Right renal cortex interstitium (tissue), 3 donors: ENCODE measurements around the gene PNMA8B. TPM values are rescaled to one million over a fixed set of nuclear protein-coding genes. Genes with fewer than 3 reads are reported as not detected.
A peak's percentile ranks its signal among the peaks of the same experiment; 100 is the strongest.
"Not testable (repeated sequence)": the region's sequence is repeated elsewhere in the genome, so short reads cannot be mapped to it uniquely, and the experiment has no call there.

Experiments
- DNase-seq, 3 donors: peaks; one replicate each; pipeline ENCODE4 v3.0.0-alpha.2; 2013; ENCODE audit warnings: low read depth in 3 of 3, low spot score in 2 of 3
- polyA plus RNA-seq, 3 donors: library from polyadenylated mRNA; unstranded; fragments of 120-200 nt; gene quantifications; one replicate each; pipeline ENCODE4 v1.2.1, GENCODE V29; 2013; ENCODE audit not compliant: insufficient read length in 3 of 3

The PNMA8B gene
- 1 to 10 TPM; 3.8 to 4.2 (median 3.9) TPM for polyA plus RNA-seq

DNA sequence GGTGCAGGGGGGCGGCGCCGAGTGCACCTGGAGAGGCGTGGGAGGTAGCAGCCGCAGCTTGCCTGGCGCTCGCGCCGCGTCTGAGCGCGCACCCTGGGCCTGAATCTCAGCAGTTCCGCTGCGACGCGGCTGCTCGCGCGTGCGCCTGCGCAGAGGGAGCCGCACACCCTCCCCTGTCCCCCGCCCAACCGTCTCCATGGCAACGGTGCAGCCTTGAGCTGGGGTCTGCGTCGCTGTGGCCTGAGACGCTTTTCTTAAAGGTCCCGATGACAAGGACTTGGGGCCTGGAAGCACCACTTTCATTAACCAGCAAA is at the start of gene PNMA8B:
TSS of gene PNMA8B (minus strand) at position 82 of the 314 bp plus-strand sequence. CDS start 402 bp downstream, outside the sequence.
- peak in 1 of 3 donors; percentile 91 for DNase-seq

DNA sequence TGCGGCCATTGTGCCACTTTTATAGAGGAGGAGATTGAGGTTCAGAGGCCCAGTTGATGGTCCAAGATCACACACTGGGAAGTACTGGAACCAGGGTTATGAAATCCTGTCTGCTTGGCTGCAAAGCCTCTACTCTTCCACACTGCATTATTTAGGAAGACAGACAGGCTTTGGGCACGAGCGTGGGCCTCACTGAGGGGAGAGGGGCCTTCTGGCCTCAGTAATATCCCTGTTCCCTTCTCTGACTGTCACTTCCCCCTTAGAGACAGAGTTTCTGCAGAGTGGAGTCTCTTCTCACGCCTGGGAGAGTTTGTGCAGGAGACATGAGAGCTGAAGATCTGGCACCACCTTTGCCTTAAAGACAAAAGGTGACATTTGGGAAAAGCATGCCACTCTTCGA is 49.0 kb upstream of the PNMA8B start:
- no peak for DNase-seq

DNA sequence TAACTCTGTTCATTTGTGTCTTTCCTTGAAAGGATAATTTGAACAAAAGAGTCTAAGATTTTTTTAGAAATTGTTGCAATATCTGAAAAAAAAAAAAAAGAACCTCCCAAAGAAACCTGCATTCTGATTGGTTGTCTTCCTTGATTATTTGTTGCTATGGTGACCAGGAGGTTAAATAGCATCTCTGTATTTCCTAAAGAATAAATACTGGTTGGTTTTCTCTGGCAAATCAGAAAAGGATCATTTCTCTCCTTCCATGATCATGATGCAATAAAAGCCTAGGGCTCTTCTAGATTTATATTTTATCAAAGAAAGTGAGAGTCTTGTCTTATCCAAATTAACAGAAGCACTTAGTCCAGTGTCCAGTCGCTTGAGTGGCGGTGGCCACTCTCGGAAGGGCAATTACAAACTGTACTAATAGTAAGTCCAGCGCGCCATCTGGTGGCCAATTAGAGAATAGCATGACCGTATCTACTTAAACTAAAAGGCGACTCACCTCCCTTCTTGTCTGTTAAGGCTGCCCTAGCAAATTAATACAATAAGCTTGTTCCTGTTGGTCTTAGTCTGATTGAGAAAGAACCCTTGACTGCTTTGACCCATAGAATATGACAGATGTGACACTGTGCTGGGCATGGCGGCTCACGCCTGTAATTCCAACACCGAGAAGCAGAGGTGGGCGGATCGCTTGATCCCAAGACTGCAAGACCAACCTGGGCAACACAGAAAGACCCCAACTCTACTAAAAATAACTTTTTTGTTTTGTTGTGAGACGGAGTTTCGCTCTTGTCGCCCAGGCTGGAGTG is 47.0 kb upstream of the PNMA8B start:
- peak; percentile 74 to 80 (median 78) for DNase-seq

- DNase-seq: no peak
Observed at GRCh38 chr19:46537136-46538097, 41.8 kb upstream of the PNMA8B start.

- no peak for DNase-seq
Observed at GRCh38 chr19:46536391-46536790, 40.7 kb upstream of the PNMA8B start.

- no peak for DNase-seq
Observed at GRCh38 chr19:46533621-46534081, 38.0 kb upstream of the PNMA8B start.

- no peak for DNase-seq
Observed at GRCh38 chr19:46533078-46533620, 37.5 kb upstream of the PNMA8B start.

DNA sequence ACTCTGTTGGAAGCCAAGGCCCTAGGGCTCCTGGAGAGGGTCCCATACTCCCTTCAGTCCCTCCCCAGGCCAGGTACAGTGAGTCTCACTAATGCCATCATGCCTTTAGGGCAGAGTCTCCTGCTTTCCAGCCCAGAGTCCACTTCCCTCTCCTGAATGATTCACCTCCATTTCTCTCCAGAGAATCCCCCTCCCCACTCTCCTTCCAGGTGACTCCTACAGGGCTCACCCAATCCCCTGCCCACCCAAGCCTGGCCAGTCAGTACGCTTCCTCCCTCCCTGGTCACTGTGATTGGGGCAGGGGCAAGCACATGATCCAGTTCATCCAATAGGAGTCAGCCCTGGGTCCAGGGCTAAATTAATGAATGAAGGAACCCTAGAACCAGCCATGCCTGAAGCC is 35.0 kb upstream of the PNMA8B start:
- DNase-seq: no peak

DNA sequence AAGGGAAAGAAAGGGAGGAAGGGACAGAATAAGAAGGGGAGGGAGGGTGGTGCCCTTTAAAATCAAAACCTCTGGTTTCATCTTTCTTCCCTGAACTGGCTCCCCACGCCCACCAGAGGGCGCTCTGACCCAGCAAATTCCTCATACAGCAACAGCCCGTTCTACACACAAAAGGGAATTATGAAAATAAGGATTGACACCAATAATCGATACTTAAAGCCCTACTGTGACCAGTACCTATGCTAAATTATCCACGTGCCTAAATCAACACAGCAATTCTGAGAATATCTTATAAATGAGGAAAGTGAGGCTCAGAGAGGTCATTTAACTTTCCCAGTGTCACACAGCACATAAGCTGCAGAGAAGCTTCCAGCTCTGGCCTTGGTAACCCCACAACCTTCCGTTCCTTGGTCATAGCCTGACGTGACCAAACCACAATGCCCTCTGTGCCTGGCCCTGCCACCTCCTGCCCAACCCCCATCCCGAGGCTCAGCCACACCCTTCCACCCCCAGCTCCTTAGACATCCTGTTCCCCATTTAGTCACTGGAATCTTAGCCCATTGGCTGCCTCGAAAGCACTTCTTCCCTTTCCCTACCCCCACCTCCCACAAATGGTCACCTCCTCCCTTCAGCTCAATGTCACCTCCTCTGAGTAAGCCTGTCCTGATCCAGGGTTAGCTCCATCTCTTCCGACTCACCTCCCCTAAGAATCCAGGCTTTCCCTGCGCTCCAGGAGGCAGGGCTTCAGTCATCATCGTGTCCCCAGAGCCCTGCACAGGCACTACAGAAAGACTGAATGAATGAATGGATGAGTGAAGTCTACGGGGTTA is 34.2 kb upstream of the PNMA8B start:
- DNase-seq: peak; percentile 32 to 41 (median 38)

DNA sequence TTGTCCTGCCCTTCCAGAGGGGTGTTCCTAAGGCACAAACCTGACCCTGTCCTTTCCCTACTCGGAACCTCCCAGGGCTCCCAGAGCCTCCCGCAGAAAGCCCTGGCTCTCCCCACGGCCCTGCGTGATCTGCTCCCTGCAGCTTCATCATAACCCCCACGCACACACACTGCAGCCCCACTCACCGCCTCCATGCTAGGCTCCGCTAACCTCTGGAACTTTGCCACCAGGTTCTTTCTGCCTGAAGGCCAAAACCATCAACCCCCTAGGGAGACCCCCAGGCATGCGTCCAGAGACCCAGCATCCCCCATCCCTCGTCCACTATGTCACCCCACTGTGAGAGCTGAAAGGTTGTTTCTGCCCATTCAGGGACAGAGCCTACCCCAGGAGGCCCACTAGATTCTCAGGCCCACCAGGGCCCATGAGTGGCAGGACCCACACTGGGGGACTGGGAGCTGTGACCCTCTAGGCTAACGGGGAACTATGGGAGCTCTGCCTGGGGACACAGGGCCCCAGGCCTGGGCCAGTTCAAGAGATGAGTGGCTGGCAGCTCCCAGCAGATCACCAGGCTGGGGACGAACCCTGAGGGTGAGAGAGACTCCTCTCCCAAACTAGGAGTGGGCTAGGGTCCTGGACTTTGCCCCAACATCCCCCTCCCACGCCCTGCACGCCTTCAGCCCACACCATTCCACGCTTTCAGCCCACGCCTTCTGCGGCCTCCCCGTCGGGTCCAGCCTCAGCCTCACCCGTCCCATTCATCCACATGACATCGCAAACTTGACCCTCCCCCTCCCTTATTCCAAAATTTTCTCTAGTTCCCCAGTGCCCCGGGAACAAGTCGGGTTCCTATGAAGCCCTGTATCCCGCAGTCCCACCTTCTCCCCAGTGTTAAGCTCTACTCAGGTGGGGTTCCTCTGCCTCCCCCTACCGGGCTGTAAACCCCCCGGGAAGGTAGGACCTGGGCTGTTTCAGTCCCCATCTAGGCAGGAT is 33.2 kb upstream of the PNMA8B start:
- no peak for DNase-seq

- DNase-seq: not testable (repeated sequence)
Observed at GRCh38 chr19:46526801-46527200, 31.1 kb upstream of the PNMA8B start.

GRCh38 chr19:46524308-46524707 is 28.6 kb upstream of the PNMA8B start:
- no peak for DNase-seq

- not testable (repeated sequence) for DNase-seq
Observed at GRCh38 chr19:46522988-46523387, 27.3 kb upstream of the PNMA8B start.

GRCh38 chr19:46521241-46521868 is 25.7 kb upstream of the PNMA8B start:
- no peak for DNase-seq

- no peak for DNase-seq
Observed at GRCh38 chr19:46520616-46521015, 24.9 kb upstream of the PNMA8B start.

DNA sequence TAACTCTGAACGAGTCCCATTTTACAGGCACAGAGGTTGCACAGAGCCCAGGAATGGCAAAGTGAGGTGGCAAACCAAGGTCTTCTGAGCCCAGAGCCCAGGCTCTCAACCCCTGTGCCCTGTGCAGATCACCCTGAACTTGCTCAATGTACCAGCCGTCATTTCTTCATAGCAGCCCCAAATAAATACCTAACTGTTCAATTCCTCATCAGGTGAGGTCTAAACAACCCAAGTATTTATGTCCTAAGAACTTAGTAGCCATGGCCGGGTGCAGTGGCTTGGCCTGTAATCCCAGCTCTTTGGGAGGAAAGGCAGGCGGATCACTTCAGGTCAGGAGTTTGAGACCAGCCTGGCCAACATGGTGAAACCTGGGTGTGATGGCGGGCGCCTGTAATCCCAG is 21.8 kb upstream of the PNMA8B start:
- DNase-seq: no peak

DNA sequence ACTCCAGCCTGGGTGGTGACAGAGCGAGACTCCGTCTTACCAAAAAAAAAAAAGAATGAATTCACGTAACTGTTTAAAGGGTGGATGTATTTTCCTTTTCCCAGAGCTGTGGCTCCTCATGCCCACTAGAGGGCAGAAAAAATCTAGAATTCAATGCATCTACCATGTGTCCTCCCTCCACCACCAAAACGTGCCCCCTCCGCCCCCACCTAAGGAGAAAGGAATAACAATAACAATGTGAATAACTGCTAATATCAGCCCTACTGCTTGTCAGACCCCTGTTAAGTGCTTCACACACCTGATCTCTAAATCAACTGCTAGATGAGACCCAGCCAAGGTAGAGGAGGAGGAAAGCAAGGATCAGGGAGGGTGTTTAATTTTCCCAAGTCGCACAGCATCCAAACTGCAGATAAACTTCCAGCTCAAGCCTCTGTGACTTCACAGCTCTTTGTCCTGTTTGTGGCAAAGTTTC is 20.2 kb upstream of the PNMA8B start:
- no peak for DNase-seq

GRCh38 chr19:46515290-46515609 is 19.6 kb upstream of the PNMA8B start:
- DNase-seq: no peak
